K562 (cell line): Measurements from ENCODE around the gene SYS1. TPM values are rescaled to one million over a fixed set of nuclear protein-coding genes. Genes with fewer than 3 reads are reported as not detected.

Source experiments
- ARHGAP35 ChIP-seq: fragments of 450-650 bp; IDR thresholded peaks from 2 replicates; pipeline ENCODE4 v1.6.1; 2018; ENCODE audit not compliant: partially characterized antibody
- DNMT1 ChIP-seq: fragments of 450-650 bp; IDR thresholded peaks from 2 replicates; pipeline ENCODE4 v1.6.1; 2016; ENCODE audit warnings: antibody characterized with exemption, mild to moderate bottlenecking
- DPF2 ChIP-seq: fragments of 450-650 bp; IDR thresholded peaks from 2 replicates; pipeline ENCODE4 v1.6.1; 2016
- FOXK2 ChIP-seq, 2 experiments: fragments of 450-650 bp; IDR thresholded peaks in 1 of 2; conservative IDR thresholded peaks in 1 of 2; 2 replicates each; pipeline ENCODE4 v1.6.1; 2016; ENCODE audit warnings: low read depth in 2 of 2, mild to moderate bottlenecking in 1 of 2
- HMG20B ChIP-seq: fragments of 250-450 bp; sonication (Bioruptor Pico); IDR thresholded peaks from 2 replicates; pipeline ENCODE4 v1.5.0; 2021; ENCODE audit warnings: mild to moderate bottlenecking
- ILK ChIP-seq: fragments of 450-650 bp; IDR thresholded peaks from 2 replicates; pipeline ENCODE4 v1.6.1; 2016; ENCODE audit warnings: missing genetic modification characterization, low read depth, mild to moderate bottlenecking, missing compliant biosample characterization, moderate library complexity, borderline replicate concordance
- L3MBTL2 ChIP-seq: fragments of 450-650 bp; IDR thresholded peaks from 2 replicates; pipeline ENCODE4 v1.6.1; 2016; ENCODE audit warnings: mild to moderate bottlenecking, moderate library complexity
- NFRKB ChIP-seq: fragments of 450-650 bp; IDR thresholded peaks from 2 replicates; pipeline ENCODE4 v1.6.1; 2016; ENCODE audit warnings: low read depth
- NR3C1 ChIP-seq: sonication (generic); formaldehyde crosslinking; IDR thresholded peaks from 2 replicates; pipeline ENCODE4 v1.8.1; 2022; ENCODE audit warnings: missing genetic modification reagents
- TEAD1 ChIP-seq, 2 experiments: fragments of 450-650 bp in 1 of 2; sonication (generic) in 1 of 2; formaldehyde crosslinking; IDR thresholded peaks; 2 replicates each; pipeline versions ENCODE4 v1.4.0 to v1.8.0; 2020 to 2022; ENCODE audit warnings: mild to moderate bottlenecking in 2 of 2, missing genetic modification reagents in 1 of 2
- ZKSCAN1 ChIP-seq: fragments of 150-350 bp; IDR thresholded peaks from 2 replicates; pipeline ENCODE4 v1.6.1; 2016; ENCODE audit warnings: low read depth, low read length
- ZNF24 ChIP-seq: fragments of 450-650 bp; IDR thresholded peaks from 2 replicates; pipeline ENCODE4 v1.6.1; 2016
- ZNF436 ChIP-seq: fragments of 250-450, 450-650 bp; sonication (Bioruptor Pico); formaldehyde crosslinking; IDR thresholded peaks from 2 replicates; pipeline ENCODE4 v1.7.0; 2020; ENCODE audit warnings: mild to moderate bottlenecking
- ZNF507 ChIP-seq: conservative IDR thresholded peaks from 2 replicates; pipeline ENCODE4 v1.6.1; 2017; ENCODE audit warnings: missing genetic modification characterization, missing compliant biosample characterization
- ZNF695 ChIP-seq: fragments of 450-650 bp; formaldehyde crosslinking; IDR thresholded peaks from 2 replicates; pipeline ENCODE4 v1.4.0; 2020; ENCODE audit warnings: mild to moderate bottlenecking, moderate library complexity
- polyA plus RNA-seq, 8 experiments: library from polyadenylated mRNA; depleted of rRNA in 4 of 8; stranded (reverse) in 5 of 8; unstranded in 3 of 8; fragments of >200 nt; fragmentation: Nextera tagmentation in 2 of 8; fragmentation: Illumina TruSeq in 1 of 8; extraction: Ambion mirVana in 2 of 8; extraction: Trizol in 1 of 8; gene quantifications; 2 replicates each; pipeline versions ENCODE4 v1.2.1 to v1.2.3, GENCODE V29; 2011 to 2014; ENCODE audit warnings: inconsistent platforms in 1 of 8, missing spikeins in 1 of 8
- total RNA-seq, 7 experiments: library from RNA; depleted of rRNA in 6 of 7; stranded (reverse); fragments of >200 nt in 6 of 7; fragmentation: Illumina TruSeq in 2 of 7; extraction: Trizol in 2 of 7; gene quantifications; 2 replicates each; pipeline versions ENCODE4 v1.2.1 to v1.2.3, GENCODE V29; 2011 to 2021; ENCODE audit warnings: low replicate concordance in 1 of 7
- TF ChIP-seq, protein P1 (sequence below): fragments of 450-650 bp; formaldehyde crosslinking; IDR thresholded peaks from 2 replicates; pipeline ENCODE4 v1.4.0; 2022; ENCODE audit warnings: missing genetic modification characterization
- TF ChIP-seq, protein P2 (sequence below): fragments of 450-650 bp; formaldehyde crosslinking; IDR thresholded peaks from 2 replicates; pipeline ENCODE4 v1.4.0; 2020; ENCODE audit warnings: mild to moderate bottlenecking, mixed read lengths
- TF ChIP-seq, protein P3 (sequence below): fragments of 450-650 bp; IDR thresholded peaks from 2 replicates; pipeline ENCODE4 v1.6.1; 2017; ENCODE audit warnings: antibody characterized with exemption, mild to moderate bottlenecking
- TF ChIP-seq, protein P4 (sequence below): fragments of 250-450 bp; sonication (Bioruptor Pico); IDR thresholded peaks from 2 replicates; pipeline ENCODE4 v1.4.0; 2020; ENCODE audit warnings: mild to moderate bottlenecking, moderate library complexity, borderline replicate concordance

SYS1 gene
- total and polyA plus RNA-seq, 9 of the 15 experiments (the other 6 are each of a cell fraction or from before 2014, with no cell fraction given), result 11.1 to 25.2 (median 17.5) TPM

DNA sequence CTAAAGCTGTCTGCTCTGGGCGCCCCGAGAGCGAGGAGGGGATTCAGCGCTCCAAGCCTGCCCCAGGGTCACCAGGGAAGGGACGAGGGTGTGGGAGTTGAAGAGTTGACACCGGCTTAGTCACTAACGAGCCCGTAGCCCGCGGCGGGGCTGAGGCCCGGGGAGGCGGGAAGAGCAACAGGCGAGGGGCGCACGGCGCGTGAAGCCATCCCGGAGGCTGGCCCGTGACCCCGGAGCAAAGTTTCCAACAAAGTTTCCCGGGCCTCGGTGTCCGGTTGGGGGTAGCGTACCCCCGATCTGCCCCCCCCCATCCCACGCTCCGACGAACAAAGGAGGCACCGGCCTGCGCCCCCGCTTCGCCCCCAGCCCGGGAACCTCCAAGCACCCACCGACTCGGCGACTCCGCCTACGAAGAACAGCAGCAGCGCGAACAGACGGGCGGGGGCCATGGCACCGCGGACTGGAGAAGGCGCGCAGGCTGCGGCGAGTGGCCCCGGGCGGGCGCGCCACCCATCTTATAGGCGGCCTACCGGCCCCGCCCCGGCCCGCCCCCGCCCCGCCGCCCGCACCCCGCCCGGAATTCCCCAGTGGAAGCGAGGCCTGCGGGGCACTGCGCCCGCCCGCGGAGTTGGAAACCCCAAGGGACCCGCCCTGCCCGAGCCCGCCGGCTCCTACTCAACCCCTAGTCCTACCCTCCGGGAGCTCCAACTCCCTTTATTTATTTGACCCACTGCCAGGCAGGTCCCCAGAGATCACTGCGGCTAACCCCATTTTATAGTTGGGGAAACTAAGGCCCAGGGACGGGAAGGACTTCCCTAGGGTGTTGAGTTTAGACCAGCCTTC is 14.8 kb upstream of the SYS1 start, which contains the start of gene SDC4 (continued):
- TF ChIP-seq, protein P1, sequence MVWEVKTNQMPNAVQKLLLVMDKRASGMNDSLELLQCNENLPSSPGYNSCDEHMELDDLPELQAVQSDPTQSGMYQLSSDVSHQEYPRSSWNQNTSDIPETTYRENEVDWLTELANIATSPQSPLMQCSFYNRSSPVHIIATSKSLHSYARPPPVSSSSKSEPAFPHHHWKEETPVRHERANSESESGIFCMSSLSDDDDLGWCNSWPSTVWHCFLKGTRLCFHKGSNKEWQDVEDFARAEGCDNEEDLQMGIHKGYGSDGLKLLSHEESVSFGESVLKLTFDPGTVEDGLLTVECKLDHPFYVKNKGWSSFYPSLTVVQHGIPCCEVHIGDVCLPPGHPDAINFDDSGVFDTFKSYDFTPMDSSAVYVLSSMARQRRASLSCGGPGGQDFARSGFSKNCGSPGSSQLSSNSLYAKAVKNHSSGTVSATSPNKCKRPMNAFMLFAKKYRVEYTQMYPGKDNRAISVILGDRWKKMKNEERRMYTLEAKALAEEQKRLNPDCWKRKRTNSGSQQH (CRISPR knock-in tag), result no peak
- TF ChIP-seq ZKSCAN1 (no peak), ZNF24 (no peak), L3MBTL2 (peak; percentile 76), HMG20B (CRISPR knock-in tag) (no peak), DPF2 (0 out of 2 replicates have a peak, but pooled peaks have one; percentile 40), NR3C1 (CRISPR knock-in tag) (no peak), ZNF436 (CRISPR knock-in tag) (no peak), ZNF507 (tag) (no peak), ILK (tag) (no peak), FOXK2 (conservative IDR thresholded peaks at IDR 0.05 in 1 of 2, IDR thresholded peaks at IDR 0.05 in 1 of 2; ENCODE audit: low read depth in 2 of 2) (no peak; a peak in 1 of 4 replicates), NFRKB (no peak), ARHGAP35 (no peak), DNMT1 (no peak), TEAD1 (CRISPR knock-in tag; IDR thresholded peaks at IDR 0.05) (no peak), ZNF695 (CRISPR knock-in tag) (no peak)
- TF ChIP-seq, protein P2, sequence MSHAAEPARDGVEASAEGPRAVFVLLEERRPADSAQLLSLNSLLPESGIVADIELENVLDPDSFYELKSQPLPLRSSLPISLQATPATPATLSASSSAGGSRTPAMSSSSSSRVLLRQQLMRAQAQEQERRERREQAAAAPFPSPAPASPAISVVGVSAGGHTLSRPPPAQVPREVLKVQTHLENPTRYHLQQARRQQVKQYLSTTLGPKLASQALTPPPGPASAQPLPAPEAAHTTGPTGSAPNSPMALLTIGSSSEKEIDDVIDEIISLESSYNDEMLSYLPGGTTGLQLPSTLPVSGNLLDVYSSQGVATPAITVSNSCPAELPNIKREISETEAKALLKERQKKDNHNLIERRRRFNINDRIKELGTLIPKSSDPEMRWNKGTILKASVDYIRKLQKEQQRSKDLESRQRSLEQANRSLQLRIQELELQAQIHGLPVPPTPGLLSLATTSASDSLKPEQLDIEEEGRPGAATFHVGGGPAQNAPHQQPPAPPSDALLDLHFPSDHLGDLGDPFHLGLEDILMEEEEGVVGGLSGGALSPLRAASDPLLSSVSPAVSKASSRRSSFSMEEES, result no peak
- TF ChIP-seq, protein P3, sequence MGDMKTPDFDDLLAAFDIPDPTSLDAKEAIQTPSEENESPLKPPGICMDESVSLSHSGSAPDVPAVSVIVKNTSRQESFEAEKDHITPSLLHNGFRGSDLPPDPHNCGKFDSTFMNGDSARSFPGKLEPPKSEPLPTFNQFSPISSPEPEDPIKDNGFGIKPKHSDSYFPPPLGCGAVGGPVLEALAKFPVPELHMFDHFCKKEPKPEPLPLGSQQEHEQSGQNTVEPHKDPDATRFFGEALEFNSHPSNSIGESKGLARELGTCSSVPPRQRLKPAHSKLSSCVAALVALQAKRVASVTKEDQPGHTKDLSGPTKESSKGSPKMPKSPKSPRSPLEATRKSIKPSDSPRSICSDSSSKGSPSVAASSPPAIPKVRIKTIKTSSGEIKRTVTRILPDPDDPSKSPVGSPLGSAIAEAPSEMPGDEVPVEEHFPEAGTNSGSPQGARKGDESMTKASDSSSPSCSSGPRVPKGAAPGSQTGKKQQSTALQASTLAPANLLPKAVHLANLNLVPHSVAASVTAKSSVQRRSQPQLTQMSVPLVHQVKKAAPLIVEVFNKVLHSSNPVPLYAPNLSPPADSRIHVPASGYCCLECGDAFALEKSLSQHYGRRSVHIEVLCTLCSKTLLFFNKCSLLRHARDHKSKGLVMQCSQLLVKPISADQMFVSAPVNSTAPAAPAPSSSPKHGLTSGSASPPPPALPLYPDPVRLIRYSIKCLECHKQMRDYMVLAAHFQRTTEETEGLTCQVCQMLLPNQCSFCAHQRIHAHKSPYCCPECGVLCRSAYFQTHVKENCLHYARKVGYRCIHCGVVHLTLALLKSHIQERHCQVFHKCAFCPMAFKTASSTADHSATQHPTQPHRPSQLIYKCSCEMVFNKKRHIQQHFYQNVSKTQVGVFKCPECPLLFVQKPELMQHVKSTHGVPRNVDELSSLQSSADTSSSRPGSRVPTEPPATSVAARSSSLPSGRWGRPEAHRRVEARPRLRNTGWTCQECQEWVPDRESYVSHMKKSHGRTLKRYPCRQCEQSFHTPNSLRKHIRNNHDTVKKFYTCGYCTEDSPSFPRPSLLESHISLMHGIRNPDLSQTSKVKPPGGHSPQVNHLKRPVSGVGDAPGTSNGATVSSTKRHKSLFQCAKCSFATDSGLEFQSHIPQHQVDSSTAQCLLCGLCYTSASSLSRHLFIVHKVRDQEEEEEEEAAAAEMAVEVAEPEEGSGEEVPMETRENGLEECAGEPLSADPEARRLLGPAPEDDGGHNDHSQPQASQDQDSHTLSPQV, result no peak
- TF ChIP-seq, protein P4, sequence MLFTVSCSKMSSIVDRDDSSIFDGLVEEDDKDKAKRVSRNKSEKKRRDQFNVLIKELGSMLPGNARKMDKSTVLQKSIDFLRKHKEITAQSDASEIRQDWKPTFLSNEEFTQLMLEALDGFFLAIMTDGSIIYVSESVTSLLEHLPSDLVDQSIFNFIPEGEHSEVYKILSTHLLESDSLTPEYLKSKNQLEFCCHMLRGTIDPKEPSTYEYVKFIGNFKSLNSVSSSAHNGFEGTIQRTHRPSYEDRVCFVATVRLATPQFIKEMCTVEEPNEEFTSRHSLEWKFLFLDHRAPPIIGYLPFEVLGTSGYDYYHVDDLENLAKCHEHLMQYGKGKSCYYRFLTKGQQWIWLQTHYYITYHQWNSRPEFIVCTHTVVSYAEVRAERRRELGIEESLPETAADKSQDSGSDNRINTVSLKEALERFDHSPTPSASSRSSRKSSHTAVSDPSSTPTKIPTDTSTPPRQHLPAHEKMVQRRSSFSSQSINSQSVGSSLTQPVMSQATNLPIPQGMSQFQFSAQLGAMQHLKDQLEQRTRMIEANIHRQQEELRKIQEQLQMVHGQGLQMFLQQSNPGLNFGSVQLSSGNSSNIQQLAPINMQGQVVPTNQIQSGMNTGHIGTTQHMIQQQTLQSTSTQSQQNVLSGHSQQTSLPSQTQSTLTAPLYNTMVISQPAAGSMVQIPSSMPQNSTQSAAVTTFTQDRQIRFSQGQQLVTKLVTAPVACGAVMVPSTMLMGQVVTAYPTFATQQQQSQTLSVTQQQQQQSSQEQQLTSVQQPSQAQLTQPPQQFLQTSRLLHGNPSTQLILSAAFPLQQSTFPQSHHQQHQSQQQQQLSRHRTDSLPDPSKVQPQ (CRISPR knock-in tag), result no peak
